GM12878 (cell line): Measurements from ENCODE around the gene PON1. TPM values are rescaled to one million over a fixed set of nuclear protein-coding genes. Genes with fewer than 3 reads are reported as not detected.

Experiments used
- ATAC-seq: fragments of 200-7000 bp; cut with Tn5 transposase; 3 replicates; pipeline ENCODE4 v1.9.1; 2020; ENCODE audit warnings: mild to moderate bottlenecking, moderate library complexity
- BruUV-seq: library from RNA; stranded (reverse); fragments of 400-500 nt; replicated peaks from 2 replicates; lab custom pipeline; 2021; lab: Mats Ljungman, UMichigan
- CTCF ChIA-PET: fragments of 300-600 bp; sonication (Branson Sonifier 250); formaldehyde crosslinking; extraction: SDS; loops from one replicate; lab custom pipeline; 2021; ENCODE audit warnings: inconsistent platforms; lab: Yijun Ruan, JAX
- POLR2A ChIA-PET: fragments of 350-600 bp; formaldehyde crosslinking; extraction: SDS; loops from one replicate; lab custom pipeline; 2021; ENCODE audit warnings: inconsistent platforms; lab: Charles Lee
- RAD21 ChIA-PET: fragments of 300-600 bp; sonication (Branson Sonifier 250); formaldehyde crosslinking; loops from one replicate; lab custom pipeline; 2023; ENCODE audit warnings: antibody characterized with exemption; ENCODE audit not compliant: unreplicated experiment; lab: Charles Lee
- SMC1A ChIA-PET: fragments of 300-600 bp; sonication (Branson Sonifier 250); formaldehyde crosslinking; loops from one replicate; lab custom pipeline; 2023; ENCODE audit not compliant: unreplicated experiment, uncharacterized antibody; lab: Charles Lee
- DNase-seq: peaks from one replicate; pipeline ENCODE4 v3.0.0-alpha.2; 2011; ENCODE audit warnings: low read depth, low spot score
- FAIRE-seq: peaks from 3 replicates; lab custom pipeline; 2011; peaks lifted over from hg19 to GRCh38; lab: Jason Lieb, UNC
- H2AFZ ChIP-seq: 2 replicates; pipeline ENCODE4 v1.6.0; 2011; ENCODE audit warnings: low read depth, low read length, control low read depth; ENCODE audit not compliant: control insufficient read depth
- H3K27ac ChIP-seq: 2 replicates; pipeline ENCODE4 v1.5.1; 2011; ENCODE audit warnings: control low read depth; ENCODE audit not compliant: control insufficient read depth, insufficient read depth
- H3K27me3 ChIP-seq, 2 experiments: replicated peaks in 1 of 2; 2 replicates each; pipeline versions ENCODE4 v1.6.0 to v1.6.1; 2011; ENCODE audit warnings: low read length in 1 of 2; ENCODE audit not compliant: control insufficient read depth in 2 of 2, insufficient read depth in 2 of 2
- H3K36me3 ChIP-seq, 2 experiments: 2 replicates each; pipeline ENCODE4 v1.5.1; 2011; ENCODE audit warnings: low read length in 1 of 2; ENCODE audit not compliant: control insufficient read depth in 2 of 2, insufficient read depth in 2 of 2
- H3K4me1 ChIP-seq: 2 replicates; pipeline ENCODE4 v1.6.1; 2011; ENCODE audit warnings: mild to moderate bottlenecking, low read length, moderate library complexity, mixed read lengths; ENCODE audit not compliant: control insufficient read depth, insufficient read depth
- H3K4me2 ChIP-seq: 2 replicates; pipeline ENCODE4 v1.6.0; 2011; ENCODE audit warnings: control low read depth; ENCODE audit not compliant: control insufficient read depth, insufficient read depth
- H3K4me3 ChIP-seq: fragments of 200-600 bp; sonication (generic); 2 replicates; pipeline ENCODE4 v1.5.1; 2016
- H3K79me2 ChIP-seq: 2 replicates; pipeline ENCODE4 v1.6.0; 2011; ENCODE audit warnings: low read length; ENCODE audit not compliant: control insufficient read depth, insufficient read depth
- H3K9ac ChIP-seq: 2 replicates; pipeline ENCODE4 v1.8.0; 2011; ENCODE audit warnings: low read length, control low read depth, mixed read lengths; ENCODE audit not compliant: control insufficient read depth, insufficient read depth
- H3K9me3 ChIP-seq: replicated peaks from 3 replicates; pipeline ENCODE4 v1.5.1; 2011; ENCODE audit warnings: mild to moderate bottlenecking, low read length; ENCODE audit not compliant: control insufficient read depth, insufficient read depth
- H4K20me1 ChIP-seq: 2 replicates; pipeline ENCODE4 v1.6.0; 2011; ENCODE audit not compliant: control insufficient read depth, insufficient read depth
- CHD4 ChIP-seq: fragments of 200-600 bp; sonication (generic); IDR thresholded peaks from 2 replicates; pipeline ENCODE4 v1.6.1; 2016; ENCODE audit warnings: mild to moderate bottlenecking
- NFYA ChIP-seq: IDR thresholded peaks from 2 replicates; pipeline ENCODE4 v1.6.1; 2011; ENCODE audit warnings: low read depth, mild to moderate bottlenecking, low read length, improper control_type of control experiment, borderline replicate concordance
- NR2C1 ChIP-seq: fragments of 450-650 bp; IDR thresholded peaks from 2 replicates; pipeline ENCODE4 v1.6.1; 2017; ENCODE audit warnings: antibody characterized with exemption, mild to moderate bottlenecking, moderate library complexity
- SUZ12 ChIP-seq: fragments of 200-600 bp; sonication (generic); IDR thresholded peaks from one replicate; pipeline ENCODE4 v1.6.1; 2018; ENCODE audit warnings: antibody characterized with exemption, mild to moderate bottlenecking; ENCODE audit not compliant: unreplicated experiment
- ZNF384 ChIP-seq: IDR thresholded peaks from 2 replicates; pipeline ENCODE4 v1.6.1; 2012; ENCODE audit warnings: low read depth, mild to moderate bottlenecking, low read length, improper control_type of control experiment, borderline replicate concordance
- WGBS: methylation state at CpG from one replicate; pipeline ENCODE4 v1.1.6; 2016; ENCODE audit warnings: low lambda C conversion rate; ENCODE audit not compliant: insufficient replicate concordance, insufficient coverage; ENCODE audit errors: missing lambda C conversion rate; 5-methylcytosine and 5-hydroxymethylcytosine counted together
- in situ Hi-C: fragments of 300-500 bp; cut with MboI; formaldehyde crosslinking; loops from 9 replicates; pipeline ENCODE4 v1.14.3; 2018; ENCODE audit warnings: mixed read lengths
- intact Hi-C: fragments of 100-400 bp; cut with micrococcal nuclease; formaldehyde crosslinking; loops from one replicate; pipeline ENCODE4 v1.14.2; 2022; ENCODE audit not compliant: unreplicated experiment
- polyA plus RNA-seq, 11 experiments: library from polyadenylated mRNA; depleted of rRNA in 4 of 11; unstranded in 6 of 11; stranded (reverse) in 5 of 11; fragments of >200 nt; fragmentation: Nextera tagmentation in 4 of 11; fragmentation: Illumina TruSeq in 1 of 11; extraction: Ambion mirVana in 4 of 11; extraction: Trizol in 1 of 11; gene quantifications; 1 replicate in 1 of 11; 2 replicates in 10 of 11; pipeline versions ENCODE4 v1.2.1 to v1.2.3, GENCODE V29; 2011 to 2016; ENCODE audit warnings: inconsistent platforms in 2 of 11, missing spikeins in 2 of 11, low read depth in 1 of 11
- total RNA-seq, 4 experiments: library from RNA; depleted of rRNA in 3 of 4; stranded (reverse); fragments of >200 nt in 3 of 4; fragmentation: Illumina TruSeq in 1 of 4; extraction: Trizol in 1 of 4; gene quantifications; 2 replicates each; pipeline versions ENCODE4 v1.2.1 to v1.2.3, GENCODE V29; 2013 to 2021
- TF ChIP-seq, protein P1 (sequence below), 3 experiments: IDR thresholded peaks in 2 of 3; conservative IDR thresholded peaks in 1 of 3; 2 replicates each; pipeline ENCODE4 v1.5.1; 2011; ENCODE audit warnings: low read depth in 3 of 3, low read length in 3 of 3, mild to moderate bottlenecking in 3 of 3, control low read depth in 2 of 3, moderate library complexity in 2 of 3, inconsistent platforms in 1 of 3, mixed read lengths in 1 of 3; ENCODE audit not compliant: control insufficient read depth in 2 of 3, insufficient read depth in 1 of 3; ENCODE audit errors: extremely low read depth in 1 of 3
- TF ChIP-seq, protein P2 (sequence below): fragments of 450-650 bp; IDR thresholded peaks from 2 replicates; pipeline ENCODE4 v1.6.1; 2017; ENCODE audit warnings: borderline replicate concordance
- TF ChIP-seq, protein P3 (sequence below): IDR thresholded peaks from 2 replicates; pipeline ENCODE4 v1.6.1; 2012; ENCODE audit warnings: low read depth, low read length, improper control_type of control experiment
- TF ChIP-seq, protein P4 (sequence below): fragments of 150-350 bp; IDR thresholded peaks from 2 replicates; pipeline ENCODE4 v1.6.1; 2014; ENCODE audit warnings: mild to moderate bottlenecking, low read depth, low read length

The PON1 gene
- total and polyA plus RNA-seq, 10 of the 15 experiments (the other 5 are each of a cell fraction or from before 2014, with no cell fraction given): 0.10 to 0.26 (median 0.23) TPM; not detected in 4

DNA sequence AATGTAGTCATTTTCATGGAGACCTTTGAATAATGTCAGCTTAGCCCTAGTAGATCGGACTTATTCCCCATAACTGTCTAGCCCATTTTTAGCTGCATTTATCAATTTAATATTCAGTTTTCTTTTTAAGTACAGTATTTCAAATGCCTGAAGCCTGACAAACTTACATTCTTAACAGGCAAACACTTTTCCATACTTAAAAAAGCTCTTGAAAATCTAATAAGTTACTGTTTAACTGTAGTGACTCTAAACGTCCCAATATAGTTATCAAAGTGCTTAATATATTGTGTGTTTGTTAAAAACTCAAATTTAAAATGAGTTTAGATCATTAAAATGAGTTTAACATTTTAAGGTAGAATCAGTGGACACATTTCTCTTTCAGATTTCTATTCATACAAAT is 44.9 kb downstream of the PON1 start:
- ChIA-PET SMC1A (interaction anchor here (1.1 to 1.3 kb wide), 2 partner anchors 10 to 32 kb away, joined by 4 read pairs; no protein-coding TSS in a partner anchor), POLR2A (no interaction called here), RAD21 (no interaction called here), CTCF (interaction anchor here (0.9 to 1.2 kb wide), 2 partner anchors 69 to 197 kb away, joined by 3 to 4 read pairs; no protein-coding TSS in a partner anchor)
- WGBS: 43% methylated on average over 2 of the region's 2 CpGs
- no TSS peak for BruUV-seq
- intact Hi-C loops: no loop called here
- no peaks in the 10 kb centered on the region; a peak in 1 of 4 replicates for H3K27me3 ChIP-seq
- H3K36me3 ChIP-seq: no peaks in the 10 kb centered on the region
- no peaks in the 10 kb centered on the region for H3K4me1 ChIP-seq
- H3K27ac ChIP-seq: no peak overlapping the region
- no peak overlapping the region for H3K9ac ChIP-seq
- H3K79me2 ChIP-seq: no peaks in the 10 kb centered on the region
- FAIRE-seq (no peak), ATAC-seq (no peak), DNase-seq (no peak)
- H2AFZ ChIP-seq: no peak overlapping the region
- H3K4me3 ChIP-seq: no peak overlapping the region
- TF ChIP-seq NFYA (no peak), ZNF384 (no peak), CHD4 (no peak), NR2C1 (no peak), SUZ12 (no peak)
- TF ChIP-seq, protein P1, sequence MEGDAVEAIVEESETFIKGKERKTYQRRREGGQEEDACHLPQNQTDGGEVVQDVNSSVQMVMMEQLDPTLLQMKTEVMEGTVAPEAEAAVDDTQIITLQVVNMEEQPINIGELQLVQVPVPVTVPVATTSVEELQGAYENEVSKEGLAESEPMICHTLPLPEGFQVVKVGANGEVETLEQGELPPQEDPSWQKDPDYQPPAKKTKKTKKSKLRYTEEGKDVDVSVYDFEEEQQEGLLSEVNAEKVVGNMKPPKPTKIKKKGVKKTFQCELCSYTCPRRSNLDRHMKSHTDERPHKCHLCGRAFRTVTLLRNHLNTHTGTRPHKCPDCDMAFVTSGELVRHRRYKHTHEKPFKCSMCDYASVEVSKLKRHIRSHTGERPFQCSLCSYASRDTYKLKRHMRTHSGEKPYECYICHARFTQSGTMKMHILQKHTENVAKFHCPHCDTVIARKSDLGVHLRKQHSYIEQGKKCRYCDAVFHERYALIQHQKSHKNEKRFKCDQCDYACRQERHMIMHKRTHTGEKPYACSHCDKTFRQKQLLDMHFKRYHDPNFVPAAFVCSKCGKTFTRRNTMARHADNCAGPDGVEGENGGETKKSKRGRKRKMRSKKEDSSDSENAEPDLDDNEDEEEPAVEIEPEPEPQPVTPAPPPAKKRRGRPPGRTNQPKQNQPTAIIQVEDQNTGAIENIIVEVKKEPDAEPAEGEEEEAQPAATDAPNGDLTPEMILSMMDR (IDR thresholded peaks at IDR 0.05 in 2 of 3, conservative IDR thresholded peaks at IDR 0.05 in 1 of 3; ENCODE audit: control insufficient read depth in 2 of 3, extremely low read depth in 1 of 3, insufficient read depth in 1 of 3, low read depth in 3 of 3, low read length in 3 of 3): no peak
- TF ChIP-seq, protein P2, sequence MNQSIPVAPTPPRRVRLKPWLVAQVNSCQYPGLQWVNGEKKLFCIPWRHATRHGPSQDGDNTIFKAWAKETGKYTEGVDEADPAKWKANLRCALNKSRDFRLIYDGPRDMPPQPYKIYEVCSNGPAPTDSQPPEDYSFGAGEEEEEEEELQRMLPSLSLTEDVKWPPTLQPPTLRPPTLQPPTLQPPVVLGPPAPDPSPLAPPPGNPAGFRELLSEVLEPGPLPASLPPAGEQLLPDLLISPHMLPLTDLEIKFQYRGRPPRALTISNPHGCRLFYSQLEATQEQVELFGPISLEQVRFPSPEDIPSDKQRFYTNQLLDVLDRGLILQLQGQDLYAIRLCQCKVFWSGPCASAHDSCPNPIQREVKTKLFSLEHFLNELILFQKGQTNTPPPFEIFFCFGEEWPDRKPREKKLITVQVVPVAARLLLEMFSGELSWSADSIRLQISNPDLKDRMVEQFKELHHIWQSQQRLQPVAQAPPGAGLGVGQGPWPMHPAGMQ: no peak
- TF ChIP-seq, protein P3, sequence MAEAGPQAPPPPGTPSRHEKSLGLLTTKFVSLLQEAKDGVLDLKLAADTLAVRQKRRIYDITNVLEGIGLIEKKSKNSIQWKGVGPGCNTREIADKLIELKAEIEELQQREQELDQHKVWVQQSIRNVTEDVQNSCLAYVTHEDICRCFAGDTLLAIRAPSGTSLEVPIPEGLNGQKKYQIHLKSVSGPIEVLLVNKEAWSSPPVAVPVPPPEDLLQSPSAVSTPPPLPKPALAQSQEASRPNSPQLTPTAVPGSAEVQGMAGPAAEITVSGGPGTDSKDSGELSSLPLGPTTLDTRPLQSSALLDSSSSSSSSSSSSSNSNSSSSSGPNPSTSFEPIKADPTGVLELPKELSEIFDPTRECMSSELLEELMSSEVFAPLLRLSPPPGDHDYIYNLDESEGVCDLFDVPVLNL: no peak
- TF ChIP-seq, protein P4, sequence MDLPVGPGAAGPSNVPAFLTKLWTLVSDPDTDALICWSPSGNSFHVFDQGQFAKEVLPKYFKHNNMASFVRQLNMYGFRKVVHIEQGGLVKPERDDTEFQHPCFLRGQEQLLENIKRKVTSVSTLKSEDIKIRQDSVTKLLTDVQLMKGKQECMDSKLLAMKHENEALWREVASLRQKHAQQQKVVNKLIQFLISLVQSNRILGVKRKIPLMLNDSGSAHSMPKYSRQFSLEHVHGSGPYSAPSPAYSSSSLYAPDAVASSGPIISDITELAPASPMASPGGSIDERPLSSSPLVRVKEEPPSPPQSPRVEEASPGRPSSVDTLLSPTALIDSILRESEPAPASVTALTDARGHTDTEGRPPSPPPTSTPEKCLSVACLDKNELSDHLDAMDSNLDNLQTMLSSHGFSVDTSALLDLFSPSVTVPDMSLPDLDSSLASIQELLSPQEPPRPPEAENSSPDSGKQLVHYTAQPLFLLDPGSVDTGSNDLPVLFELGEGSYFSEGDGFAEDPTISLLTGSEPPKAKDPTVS: no peak
- no peak overlapping the region for H3K4me2 ChIP-seq
- in situ Hi-C loops: no loop called here
- H4K20me1 ChIP-seq: no peaks in the 10 kb centered on the region
- H3K9me3 ChIP-seq: no peaks in the 10 kb centered on the region
